HG03280 (cell line): ENCODE data around the gene ALOXE3.

Experiments
- ATAC-seq: cut with Tn5 transposase; IDR thresholded peaks from one replicate; pipeline ENCODE4 v1.9.1; 2021; ENCODE audit warnings: mild to moderate bottlenecking, moderate library complexity; ENCODE audit not compliant: unreplicated experiment

Gene ALOXE3

GRCh38 chr17:8142887-8143580, 24.7 kb upstream of the ALOXE3 start:
- ATAC-seq, result no peak

DNA sequence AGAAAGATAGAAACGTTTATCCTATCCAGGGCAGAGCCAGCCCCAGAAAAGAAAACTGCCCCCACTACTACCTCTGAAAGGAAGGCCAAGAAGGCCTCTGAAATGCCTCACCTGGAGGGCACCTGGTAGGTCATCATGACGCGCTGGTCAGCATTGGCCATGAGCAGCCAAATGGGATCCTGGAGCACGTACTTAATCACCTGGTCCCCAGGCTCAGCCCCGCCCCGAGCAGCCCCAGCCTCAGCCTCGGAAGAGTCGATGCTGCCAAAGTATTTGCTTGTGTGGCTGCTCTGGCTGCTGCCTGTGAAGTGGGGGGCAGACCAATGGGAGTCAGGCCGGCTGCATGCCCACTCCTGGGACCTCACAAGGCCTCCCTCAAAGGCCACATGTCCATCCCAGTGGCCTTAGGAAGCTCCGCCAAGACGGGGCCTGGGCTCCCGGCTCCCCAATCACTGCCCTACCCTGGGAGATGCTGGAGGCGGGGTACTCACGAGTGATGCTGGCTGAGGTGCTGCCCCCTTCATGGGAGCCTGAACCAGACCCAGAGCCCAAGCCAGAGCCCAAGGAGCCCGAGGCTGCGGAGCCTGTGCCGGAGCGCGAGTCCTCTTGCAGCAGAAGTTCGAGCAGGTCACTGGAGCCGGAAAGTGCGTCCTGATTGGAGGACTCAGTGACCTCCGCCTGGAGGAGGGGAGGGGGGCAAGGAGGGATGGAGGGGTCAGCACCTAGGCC, 24.0 kb upstream of the ALOXE3 start:
- ATAC-seq, result no peak

DNA sequence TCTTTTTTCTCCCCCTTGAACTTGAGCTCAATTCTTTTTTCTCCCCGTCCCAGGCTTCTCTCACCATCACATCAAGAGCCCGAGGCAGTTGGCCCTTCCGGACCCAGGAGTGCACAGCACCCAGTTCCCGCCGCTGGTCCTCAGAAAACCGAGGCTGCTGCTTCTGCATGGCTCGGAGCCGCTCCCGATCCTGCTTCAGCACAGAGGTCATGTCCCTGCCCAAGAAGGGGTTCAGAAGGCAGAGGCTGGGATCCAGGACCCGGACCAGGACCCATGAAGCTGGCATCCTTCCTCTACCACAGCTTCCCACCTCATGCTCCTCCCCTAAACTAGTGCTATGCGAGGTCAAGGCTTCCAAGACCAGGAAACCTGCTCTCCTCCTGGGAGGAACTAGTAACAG, 23.4 kb upstream of the ALOXE3 start:
- ATAC-seq, result no peak

- ATAC-seq, result no peak
Observed at GRCh38 chr17:8141045-8141444, 22.7 kb upstream of the ALOXE3 start.

DNA sequence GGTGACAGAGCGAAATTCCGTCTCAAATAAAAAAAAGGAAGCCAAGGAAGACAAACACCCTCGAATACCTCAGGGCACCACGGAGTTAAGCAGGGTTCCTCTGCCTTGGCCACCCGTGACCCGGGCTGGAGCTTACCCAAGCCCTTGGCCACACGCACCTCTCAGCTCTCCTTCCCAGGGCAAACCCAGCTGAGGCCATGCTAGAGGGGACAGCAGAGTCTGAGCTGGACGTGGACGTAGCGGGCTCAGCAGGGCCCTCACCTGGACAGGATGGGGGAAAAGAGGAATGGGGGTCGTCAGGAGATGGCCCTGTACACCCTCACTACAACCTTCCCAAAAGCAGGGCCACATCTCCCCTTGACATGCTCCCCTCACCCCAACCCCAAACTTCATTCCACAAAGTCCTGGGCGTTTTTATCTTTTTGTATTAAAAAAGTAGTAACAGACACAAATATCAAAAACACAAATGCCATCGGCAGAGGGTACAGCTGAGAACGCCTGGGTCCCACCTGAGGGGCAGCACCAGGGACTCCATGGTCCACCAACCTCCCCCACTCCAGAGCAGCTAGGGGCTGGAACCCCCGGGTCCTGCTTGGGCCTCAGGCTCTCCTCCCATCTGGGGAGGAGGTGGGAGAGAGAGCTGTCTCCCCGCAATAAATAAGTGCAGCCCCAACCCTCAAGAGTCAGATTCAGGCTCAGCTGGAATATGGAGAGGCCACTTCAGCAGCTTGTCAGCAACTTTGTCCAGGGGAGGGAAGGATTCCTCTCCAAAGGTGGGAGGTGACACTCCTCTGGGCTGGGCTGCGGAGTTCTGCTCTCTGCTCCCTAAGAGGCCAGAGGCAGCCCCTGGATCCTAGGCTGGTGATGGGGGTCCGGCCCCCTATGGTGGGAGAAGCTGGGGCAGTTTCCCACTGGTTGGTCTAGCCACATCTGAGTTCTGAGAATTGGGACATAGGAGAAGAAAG, 22.0 kb upstream of the ALOXE3 start:
- ATAC-seq, result no peak

DNA sequence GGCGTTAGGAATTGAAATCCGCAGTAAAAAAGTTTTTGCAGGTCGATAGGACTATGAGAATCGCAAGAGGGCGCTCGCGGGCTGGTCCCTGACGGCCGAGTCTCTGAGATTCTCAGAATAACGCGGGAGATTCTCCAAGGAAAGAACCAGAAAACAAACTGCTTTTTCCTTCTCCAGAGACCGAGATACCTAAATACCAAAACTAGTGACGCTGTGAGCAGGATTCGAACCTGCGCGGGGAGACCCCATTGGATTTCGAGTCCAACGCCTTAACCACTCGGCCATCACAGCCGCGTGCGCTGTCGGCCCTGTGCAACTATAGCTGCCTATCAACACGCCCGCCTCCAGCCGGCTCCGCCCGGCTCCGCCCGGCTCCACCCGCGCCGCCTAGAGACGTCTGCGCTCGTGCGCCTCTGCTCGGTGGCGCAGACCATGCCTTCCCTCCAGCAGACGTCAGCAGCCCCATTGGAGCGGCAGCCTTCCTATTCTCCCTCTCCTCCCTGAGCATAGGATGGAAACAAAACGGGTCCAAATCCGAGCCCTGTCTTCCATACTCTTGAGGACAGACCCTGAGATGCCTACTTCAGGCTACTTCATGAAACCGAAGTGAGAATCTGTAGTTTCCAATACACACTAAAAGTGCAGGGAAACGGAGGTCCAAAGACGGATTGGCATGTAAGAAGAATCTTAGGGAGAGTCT, 20.5 kb upstream of the ALOXE3 start:
- peak; percentile 83 for ATAC-seq

- peak; percentile 3 for ATAC-seq
Observed at GRCh38 chr17:8138374-8138671, 20.0 kb upstream of the ALOXE3 start.

DNA sequence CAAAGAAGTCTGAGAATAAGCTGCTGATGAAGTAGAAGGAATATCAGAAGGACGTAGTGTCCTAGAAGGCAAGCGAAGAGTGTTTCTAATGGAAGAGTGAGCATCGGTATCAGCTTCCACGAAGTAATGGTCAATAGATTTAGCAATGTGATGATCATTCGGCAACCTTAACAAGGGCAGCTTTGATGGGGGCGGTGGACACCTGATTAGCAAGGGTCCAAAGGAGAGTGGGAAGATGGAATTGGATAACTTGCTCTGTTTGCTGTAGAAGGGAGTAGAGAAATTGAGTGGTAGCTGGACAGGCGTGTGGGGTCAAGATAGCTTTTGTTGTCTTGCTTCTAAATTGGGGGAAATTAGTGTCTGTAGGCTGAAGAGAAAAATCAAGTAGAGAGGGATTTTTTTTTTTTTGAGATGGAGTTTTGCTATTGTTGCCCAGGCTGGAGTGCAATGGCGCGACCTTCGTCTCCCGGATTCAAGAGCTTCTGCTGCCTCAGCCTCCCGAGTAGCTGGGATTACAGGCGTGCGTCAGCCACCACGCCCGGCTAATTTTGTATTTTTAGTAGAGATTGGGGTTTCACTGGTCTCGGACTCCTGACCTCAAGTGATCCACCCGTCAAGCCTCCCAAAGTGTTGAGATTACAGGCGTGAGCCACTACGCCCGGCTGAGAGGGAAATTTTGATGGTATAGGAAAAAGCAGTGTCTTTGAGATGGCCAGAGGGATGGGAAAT, 19.5 kb upstream of the ALOXE3 start:
- no peak for ATAC-seq

GRCh38 chr17:8133941-8134340, 15.6 kb upstream of the ALOXE3 start:
- ATAC-seq, result no peak

DNA sequence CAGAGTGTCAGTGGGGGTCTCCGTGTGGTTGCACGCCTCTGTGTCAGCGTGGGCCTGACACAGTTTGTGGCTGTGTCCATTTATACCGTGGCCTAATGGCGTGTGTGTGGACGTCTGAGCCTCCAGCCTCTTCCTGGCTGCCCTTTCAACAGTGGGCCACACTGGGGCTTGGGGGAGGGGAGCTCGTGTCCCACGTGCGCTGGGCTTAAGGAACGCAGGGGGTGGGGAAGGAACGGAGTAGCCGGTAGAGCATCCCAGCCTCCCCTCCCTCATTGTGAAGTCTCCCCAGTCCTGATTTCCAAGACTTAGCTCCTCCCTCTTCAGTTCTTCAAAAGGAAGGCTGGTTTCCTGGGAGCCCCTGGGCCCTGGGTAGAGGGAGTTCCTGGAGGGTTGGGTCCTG, 15.1 kb upstream of the ALOXE3 start:
- ATAC-seq, result no peak

GRCh38 chr17:8131844-8132441, 13.6 kb upstream of the ALOXE3 start:
- ATAC-seq, result no peak

DNA sequence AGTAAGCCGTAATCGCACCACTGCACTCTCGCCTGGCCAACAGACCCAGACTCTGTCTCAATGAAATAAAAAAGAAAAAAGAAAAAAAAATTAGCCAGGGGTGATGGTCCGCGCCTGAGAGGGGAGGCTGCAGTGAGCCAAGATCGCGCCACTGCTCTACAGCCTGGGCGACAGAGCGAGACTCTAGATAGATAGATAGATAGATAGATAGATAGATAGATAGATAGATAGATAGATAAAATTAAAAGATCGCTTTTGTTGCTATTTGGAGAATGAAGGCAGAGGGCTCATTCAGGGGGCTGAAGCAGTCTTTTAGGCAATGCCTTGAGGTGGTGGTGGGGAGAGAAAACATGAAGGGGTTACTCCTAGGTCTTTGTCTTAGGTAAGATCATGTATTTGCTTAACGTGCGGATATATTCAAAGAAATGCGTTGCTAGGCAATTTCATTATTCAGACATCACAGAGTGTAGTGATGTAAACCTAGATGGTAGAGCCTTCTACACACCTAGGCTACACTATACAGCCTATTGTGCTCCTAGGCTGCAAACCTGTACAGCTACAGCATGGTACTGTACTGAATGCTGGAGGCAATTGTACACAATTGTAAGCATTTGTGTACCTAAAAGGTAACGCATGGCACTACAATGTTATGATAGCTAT, 9.9 kb upstream of the ALOXE3 start:
- ATAC-seq, result no peak

DNA sequence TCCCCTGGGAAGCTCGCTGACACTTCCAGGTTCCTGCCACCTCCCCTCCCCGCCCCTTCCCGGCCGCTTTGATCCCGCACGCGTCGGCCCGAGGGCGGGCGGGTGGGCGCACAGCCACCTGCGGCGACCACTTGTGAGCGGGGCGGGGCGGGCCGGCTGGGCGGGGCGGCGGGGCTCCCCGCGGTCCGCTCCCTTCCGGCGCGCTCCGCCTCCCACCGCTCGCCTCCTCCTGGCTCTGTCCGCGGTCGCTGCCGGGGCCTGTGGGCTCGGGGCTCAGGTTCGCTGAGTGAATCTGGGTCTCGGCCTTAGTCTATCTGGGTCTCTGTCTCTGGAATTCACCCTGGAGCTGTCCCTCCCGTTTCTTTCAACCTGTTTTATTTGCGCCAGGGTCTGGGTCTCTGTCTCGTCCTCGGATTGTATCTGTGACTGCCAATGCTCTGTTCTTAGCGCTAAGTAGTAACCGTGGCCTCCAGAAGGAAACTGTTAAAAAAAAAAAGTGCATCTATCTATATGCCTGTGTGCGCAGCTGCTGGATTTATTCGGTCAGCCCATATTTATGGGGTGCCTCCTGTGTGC, 8.3 kb upstream of the ALOXE3 start:
- no peak for ATAC-seq

DNA sequence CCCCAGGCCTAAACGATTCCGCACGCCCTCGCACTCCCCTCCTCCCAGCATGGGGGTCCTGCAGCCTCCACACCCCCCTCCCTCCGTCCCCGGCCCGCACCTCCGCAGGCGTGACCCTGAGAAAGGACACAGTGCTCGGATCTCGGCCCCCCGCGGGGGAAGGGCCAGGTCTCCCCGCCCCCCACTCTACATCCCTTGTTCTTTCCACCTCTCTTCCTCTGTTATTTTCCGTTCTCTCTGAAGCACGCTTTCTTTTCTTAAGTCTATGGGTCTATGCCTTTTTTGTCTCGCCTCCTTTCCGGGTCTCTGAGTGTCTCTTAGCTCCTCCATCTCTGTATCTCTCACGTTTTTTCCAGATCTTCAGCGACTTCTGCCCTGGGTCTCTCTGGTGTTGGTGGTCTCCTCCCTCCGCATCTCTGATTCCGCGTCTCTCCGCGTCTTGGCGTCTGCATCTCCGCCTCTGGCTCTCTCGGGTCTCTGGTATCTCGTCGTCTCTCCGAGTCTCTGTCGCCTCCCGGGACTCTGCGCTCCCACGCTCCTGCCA, 7.7 kb upstream of the ALOXE3 start:
- no peak for ATAC-seq

DNA sequence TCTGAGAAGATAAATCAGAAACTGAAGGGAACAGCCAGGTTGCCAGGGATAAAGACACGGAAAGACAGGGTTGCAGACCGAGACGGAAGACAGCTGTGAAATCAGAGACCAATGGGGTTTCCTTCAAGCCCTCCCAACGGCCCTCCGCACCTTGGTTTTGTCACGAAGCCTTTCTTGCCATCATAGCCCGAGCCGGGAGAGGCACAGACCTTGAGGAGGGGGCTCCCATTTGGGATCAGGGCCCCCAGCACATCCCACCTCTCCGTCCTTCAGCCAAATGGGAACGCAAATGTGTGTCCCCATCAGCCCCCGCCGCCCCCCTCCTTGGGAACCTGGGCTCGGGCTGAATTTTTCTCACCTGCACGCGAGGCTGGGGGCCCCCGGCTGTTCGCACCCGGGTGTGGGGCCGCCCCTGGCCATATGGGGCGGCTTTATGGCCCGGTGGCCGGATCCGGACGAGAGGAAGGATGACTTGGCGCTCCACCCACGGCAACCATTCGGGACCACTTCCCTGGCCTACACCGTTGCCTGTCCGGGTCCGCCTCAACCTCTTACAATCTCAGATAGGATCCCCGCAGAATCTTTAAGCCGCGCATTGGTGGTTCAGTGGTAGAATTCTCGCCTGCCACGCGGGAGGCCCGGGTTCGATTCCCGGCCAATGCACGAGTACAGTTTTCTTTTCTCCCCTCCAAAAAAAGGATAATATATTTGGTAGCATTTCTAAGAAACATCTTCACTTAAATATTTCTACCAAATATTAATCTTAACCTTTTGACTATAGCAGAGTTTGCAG, 7.0 kb upstream of the ALOXE3 start:
- peak; percentile 32 for ATAC-seq

DNA sequence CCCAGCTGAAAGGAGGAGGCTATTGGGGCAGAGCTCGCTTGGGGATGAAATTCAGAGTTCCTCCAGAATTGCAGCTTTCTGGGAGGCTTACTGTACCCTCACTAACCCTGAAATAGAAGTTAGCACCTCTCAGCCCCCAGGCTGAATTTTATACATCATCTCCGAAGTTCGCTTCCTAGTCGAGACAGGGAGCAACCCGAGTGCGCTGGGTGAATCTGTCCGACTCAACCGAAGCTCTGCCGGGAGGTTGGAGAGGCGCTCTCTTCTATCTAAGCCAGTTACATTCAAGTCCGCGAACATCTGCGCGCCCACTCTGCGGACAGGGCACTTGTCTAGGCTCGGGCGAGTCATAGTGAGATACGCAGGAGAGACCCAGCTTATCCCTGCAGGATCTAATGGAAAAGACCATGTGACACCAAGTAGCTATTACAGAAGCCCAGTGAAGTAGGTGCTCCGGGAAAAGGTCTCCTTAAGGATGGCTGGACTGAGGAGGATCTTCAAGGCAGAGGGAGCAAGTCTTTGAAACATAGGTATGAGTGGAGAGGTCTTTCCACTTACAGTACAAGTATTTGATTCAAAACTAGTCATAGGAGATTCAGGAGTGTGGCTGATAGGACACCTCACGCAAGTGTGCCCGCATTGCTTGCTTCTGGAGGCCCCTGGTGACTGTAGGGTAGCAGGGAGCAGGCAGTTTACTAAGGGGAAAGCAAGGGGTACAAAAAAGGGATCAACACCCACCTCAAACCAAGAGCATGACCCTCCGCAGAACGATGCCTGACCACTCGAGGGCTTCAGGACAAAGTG, 6.2 kb upstream of the ALOXE3 start:
- no peak for ATAC-seq

GRCh38 chr17:8123695-8124349, 5.5 kb upstream of the ALOXE3 start, which contains the start of gene HES7:
TSS of gene HES7 (minus strand) at chr17:8124106. CDS start at chr17:8124084, 22 bp downstream.
- no peak for ATAC-seq
